ENCODE results near the gene LTA4H. TPM values are rescaled to one million over a fixed set of nuclear protein-coding genes. Genes with fewer than 3 reads are reported as not detected.

Gene LTA4H
- total and polyA plus RNA-seq, 2 of the 4 experiments (the other 2 are of a cell fraction) = 41.0 to 43.3 TPM

GRCh38 chr12:96053476-96054243, 18.3 kb upstream of the LTA4H start:
- Histone ChIP-seq H2AK9ac (replicated peaks; ENCODE audit: low read depth, low read length, poor library complexity) (no peak overlapping the region), H3K23ac (ENCODE audit: low read depth, low read length) (no peak overlapping the region), H2BK120ac (ENCODE audit: low read depth, low read length) (no peak overlapping the region), H4K20me1 (ENCODE audit: insufficient read depth, low read length) (no peaks in the 10 kb centered on the region), H4K5ac (ENCODE audit: low read depth, low read length) (no peak overlapping the region), H3K9me3 (ENCODE audit: control insufficient read depth, insufficient read depth, low read length) (peaks cover 4% of the 10 kb centered on the region), H2BK5ac (ENCODE audit: low read depth, low read length, poor library complexity, severe bottlenecking) (no peak overlapping the region), H4K91ac (ENCODE audit: insufficient read depth, low read depth, low read length) (no peak overlapping the region), H3K9ac (ENCODE audit: low read depth, low read length) (no peak overlapping the region), H3K4me1 (ENCODE audit: control insufficient read depth, insufficient read depth, low read length) (no peaks in the 10 kb centered on the region), H3K4ac (ENCODE audit: low read depth, low read length) (no peak overlapping the region), H3K27ac (ENCODE audit: insufficient read depth, low read length) (no peak overlapping the region), H3K18ac (ENCODE audit: low read depth, low read length) (no peak overlapping the region), H3K14ac (replicated peaks; ENCODE audit: low read depth, low read length) (no peak overlapping the region), H3K4me2 (ENCODE audit: low read depth, low read length) (no peak overlapping the region), H2AK5ac (ENCODE audit: low read depth, low read length) (no peak overlapping the region), H3K79me1 (ENCODE audit: low read depth in 1 of 2, low read length in 2 of 2) (no peaks in the 10 kb centered on the region), H2AFZ (replicated peaks; ENCODE audit: low read length, poor library complexity) (no peak overlapping the region), H3K27me3 (ENCODE audit: control insufficient read depth, insufficient read depth, low read length) (no peaks in the 10 kb centered on the region), H3K4me3 (ENCODE audit: insufficient read depth, low read depth, low read length) (no peak overlapping the region), H2BK15ac (ENCODE audit: low read depth, low read length) (no peak overlapping the region), H2BK20ac (ENCODE audit: low read depth, low read length) (no peak overlapping the region), H3K9me1 (ENCODE audit: insufficient read depth, low read length) (peaks cover 2% of the 10 kb centered on the region; the same call in 1 of the 2 replicates), H3K36me3 (ENCODE audit: control insufficient read depth, insufficient read depth, low read length) (no peaks in the 10 kb centered on the region), H3K56ac (ENCODE audit: extremely low read depth, insufficient read depth, low read length) (no peak overlapping the region), H4K8ac (ENCODE audit: low read depth in 2 of 2, low read length in 2 of 2) (no peak overlapping the region)
- DNase-seq (no peak), ATAC-seq (ENCODE audit: low read depth) (no peak)
- POLR2A ChIA-PET (ENCODE audit: unreplicated experiment) = no interaction called here
- TF ChIP-seq RCOR1 (IDR thresholded peaks at IDR 0.05; ENCODE audit: insufficient replicate concordance, low read length) (no peak), NFE2L2 (IDR thresholded peaks at IDR 0.05; ENCODE audit: low read depth, low read length) (no peak), ELK1 (IDR thresholded peaks at IDR 0.05; ENCODE audit: borderline replicate concordance, low read depth, low read length) (no peak), BHLHE40 (IDR thresholded peaks at IDR 0.05; ENCODE audit: low read depth, low read length) (no peak), MAZ (IDR thresholded peaks at IDR 0.05; ENCODE audit: borderline replicate concordance, low read depth, low read length) (no peak), CHD1 (IDR thresholded peaks at IDR 0.05; ENCODE audit: low read depth, low read length) (no peak), RFX5 (IDR thresholded peaks at IDR 0.05; ENCODE audit: low read depth, low read length) (no peak), RAD21 (IDR thresholded peaks at IDR 0.05; ENCODE audit: low read length) (no peak)
- no TSS peak for BruUV-seq (replicated peaks)
- 80% methylated on average over 1 of the region's 5 CpGs; no CpG with 5 or more reads in 1 of the 2 experiments for WGBS, 2 experiments (ENCODE audit: extremely low coverage in 2 of 2, insufficient read length in 1 of 2)
- dilution Hi-C loops (cut with HindIII; ENCODE audit: low sequenced_read_pairs, unreplicated experiment) = no loop called here
- intact Hi-C loops (cut with micrococcal nuclease) = no loop called here
- in situ Hi-C loops (cut with MboI; ENCODE audit: low sequenced_read_pairs) = no loop called here
- CTCF ChIA-PET = no interaction called here

All from IMR-90 (cell line).